HepG2 (cell line): Measurements from ENCODE around the gene SPECC1L. TPM values are rescaled to one million over a fixed set of nuclear protein-coding genes. Genes with fewer than 3 reads are reported as not detected.

Experiments used
- HOXA3 ChIP-seq: sonication (generic); formaldehyde crosslinking; IDR thresholded peaks from 2 replicates; pipeline ENCODE4 v1.5.0; 2020; ENCODE audit warnings: missing genetic modification reagents
- NBN ChIP-seq: fragments of 450-650 bp; conservative IDR thresholded peaks from 2 replicates; pipeline ENCODE4 v1.6.1; 2017
- POLR2AphosphoS5 ChIP-seq: IDR thresholded peaks from 2 replicates; pipeline ENCODE4 v1.6.1; 2012; ENCODE audit warnings: low read depth, low read length
- SIX1 ChIP-seq: sonication (generic); formaldehyde crosslinking; IDR thresholded peaks from 2 replicates; pipeline ENCODE4 v1.4.0; 2020; ENCODE audit warnings: missing genetic modification reagents, borderline replicate concordance
- SRSF9 ChIP-seq: fragments of 200-400 bp; formaldehyde crosslinking; IDR thresholded peaks from 2 replicates; pipeline ENCODE4 v1.6.1; 2018; ENCODE audit warnings: borderline replicate concordance, mild to moderate bottlenecking, low read depth, low read length; ENCODE audit not compliant: insufficient read depth, poor library complexity, severe bottlenecking
- STAG1 ChIP-seq: sonication (generic); formaldehyde crosslinking; IDR thresholded peaks from 2 replicates; pipeline ENCODE4 v1.4.0; 2020; ENCODE audit warnings: missing genetic modification reagents
- TEAD2 ChIP-seq: sonication (generic); formaldehyde crosslinking; IDR thresholded peaks from 2 replicates; pipeline ENCODE4 v1.9.0; 2021; ENCODE audit warnings: missing genetic modification reagents
- U2AF2 ChIP-seq: fragments of 200-400 bp; formaldehyde crosslinking; IDR thresholded peaks from 2 replicates; pipeline ENCODE4 v1.6.1; 2017; ENCODE audit warnings: low read depth, mild to moderate bottlenecking, low read length
- ZBTB46 ChIP-seq: sonication (generic); formaldehyde crosslinking; IDR thresholded peaks from 2 replicates; pipeline ENCODE4 v1.4.0; 2020; ENCODE audit warnings: mild to moderate bottlenecking, missing genetic modification reagents, borderline replicate concordance
- ZNF282 ChIP-seq: fragments of 450-650 bp; IDR thresholded peaks from 2 replicates; pipeline ENCODE4 v1.6.1; 2018; ENCODE audit not compliant: partially characterized antibody
- ZNF407 ChIP-seq: sonication (generic); formaldehyde crosslinking; IDR thresholded peaks from one replicate; pipeline ENCODE4 v1.5.1; 2020; ENCODE audit warnings: mild to moderate bottlenecking, missing genetic modification reagents; ENCODE audit errors: not compliant biosample characterization
- ZNF616 ChIP-seq: sonication (generic); formaldehyde crosslinking; IDR thresholded peaks from 2 replicates; pipeline ENCODE4 v1.5.0; 2020; ENCODE audit warnings: low read depth, mild to moderate bottlenecking, missing genetic modification reagents
- polyA plus RNA-seq, 8 experiments: library from polyadenylated mRNA; depleted of rRNA in 3 of 8; stranded (reverse) in 7 of 8; unstranded in 1 of 8; fragments of >200 nt; fragmentation: Illumina TruSeq in 4 of 8; extraction: Trizol in 4 of 8; gene quantifications; 2 replicates each; pipeline versions ENCODE4 v1.2.1 to v1.2.3, GENCODE V29; 2011 to 2016; ENCODE audit warnings: low read depth in 4 of 8, missing spikeins in 1 of 8, mixed read lengths in 1 of 8; ENCODE audit not compliant: insufficient read depth in 1 of 8
- total RNA-seq, 5 experiments: library from RNA; depleted of rRNA; stranded (reverse); fragments of >200 nt; fragmentation: Illumina TruSeq; extraction: Trizol; gene quantifications; 2 replicates each; pipeline ENCODE4 v1.2.3, GENCODE V29; 2016; ENCODE audit warnings: low read depth in 1 of 5
- TF ChIP-seq, protein P1 (sequence below): sonication (generic); formaldehyde crosslinking; IDR thresholded peaks from 2 replicates; pipeline ENCODE4 v1.5.0; 2020; ENCODE audit warnings: mild to moderate bottlenecking, missing genetic modification reagents

Gene SPECC1L
- total and polyA plus RNA-seq, 2 of the 13 experiments (the other 11 are each of a cell fraction or from before 2014, with no cell fraction given) = 14.1 to 30.3 TPM

- no peak for TF ChIP-seq SRSF9
- no peak for TF ChIP-seq ZNF407 (CRISPR knock-in tag)
- no peak for TF ChIP-seq ZBTB46 (CRISPR knock-in tag)
- TF ChIP-seq, protein P1, sequence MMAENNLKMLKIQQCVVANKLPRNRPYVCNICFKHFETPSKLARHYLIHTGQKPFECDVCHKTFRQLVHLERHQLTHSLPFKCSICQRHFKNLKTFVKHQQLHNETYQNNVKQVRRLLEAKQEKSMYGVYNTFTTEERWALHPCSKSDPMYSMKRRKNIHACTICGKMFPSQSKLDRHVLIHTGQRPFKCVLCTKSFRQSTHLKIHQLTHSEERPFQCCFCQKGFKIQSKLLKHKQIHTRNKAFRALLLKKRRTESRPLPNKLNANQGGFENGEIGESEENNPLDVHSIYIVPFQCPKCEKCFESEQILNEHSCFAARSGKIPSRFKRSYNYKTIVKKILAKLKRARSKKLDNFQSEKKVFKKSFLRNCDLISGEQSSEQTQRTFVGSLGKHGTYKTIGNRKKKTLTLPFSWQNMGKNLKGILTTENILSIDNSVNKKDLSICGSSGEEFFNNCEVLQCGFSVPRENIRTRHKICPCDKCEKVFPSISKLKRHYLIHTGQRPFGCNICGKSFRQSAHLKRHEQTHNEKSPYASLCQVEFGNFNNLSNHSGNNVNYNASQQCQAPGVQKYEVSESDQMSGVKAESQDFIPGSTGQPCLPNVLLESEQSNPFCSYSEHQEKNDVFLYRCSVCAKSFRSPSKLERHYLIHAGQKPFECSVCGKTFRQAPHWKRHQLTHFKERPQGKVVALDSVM (CRISPR knock-in tag) = no peak
- no peak for TF ChIP-seq SIX1 (CRISPR knock-in tag)
- TF ChIP-seq TEAD2 (CRISPR knock-in tag) = no peak
- no peak for TF ChIP-seq ZNF282
- peak; percentile 21 for TF ChIP-seq STAG1 (CRISPR knock-in tag)
- TF ChIP-seq U2AF2 = no peak
- TF ChIP-seq POLR2AphosphoS5 = no peak
- TF ChIP-seq NBN = no peak
- TF ChIP-seq HOXA3 (CRISPR knock-in tag) = no peak
- TF ChIP-seq ZNF616 (CRISPR knock-in tag) = no peak
Measured at GRCh38 chr22:24420072-24420976, 149.7 kb downstream of the SPECC1L start (continued).
